GM12878 (cell line): ENCODE data around the gene TMUB1. TPM values are rescaled to one million over a fixed set of nuclear protein-coding genes. Genes with fewer than 3 reads are reported as not detected.

Experiments
- ATF2 ChIP-seq: IDR thresholded peaks from 2 replicates; pipeline ENCODE4 v1.6.1; 2012; ENCODE audit warnings: low read length, inconsistent platforms
- CREM ChIP-seq: IDR thresholded peaks from 2 replicates; pipeline ENCODE4 v1.6.1; 2014; ENCODE audit warnings: antibody characterized with exemption, low read depth
- E2F8 ChIP-seq: fragments of 450-650 bp; IDR thresholded peaks from 2 replicates; pipeline ENCODE4 v1.6.1; 2018; ENCODE audit warnings: mild to moderate bottlenecking, low read depth, moderate library complexity; ENCODE audit not compliant: partially characterized antibody
- ELK1 ChIP-seq: IDR thresholded peaks from 2 replicates; pipeline ENCODE4 v1.6.1; 2012; ENCODE audit warnings: low read depth, low read length, improper control_type of control experiment
- IRF5 ChIP-seq: fragments of 450-650 bp; IDR thresholded peaks from 2 replicates; pipeline ENCODE4 v1.6.1; 2017; ENCODE audit warnings: borderline replicate concordance
- NFXL1 ChIP-seq: fragments of 450-650 bp; IDR thresholded peaks from 2 replicates; pipeline ENCODE4 v1.6.1; 2017; ENCODE audit warnings: antibody characterized with exemption, mild to moderate bottlenecking, borderline replicate concordance
- NKRF ChIP-seq: fragments of 450-650 bp; conservative IDR thresholded peaks from 2 replicates; pipeline ENCODE4 v1.6.1; 2017; ENCODE audit warnings: mild to moderate bottlenecking, moderate library complexity
- TAF1 ChIP-seq: IDR thresholded peaks from 2 replicates; pipeline ENCODE4 v1.6.1; 2011; ENCODE audit warnings: mild to moderate bottlenecking, low read depth, low read length, borderline replicate concordance
- USF1 ChIP-seq: IDR thresholded peaks from 2 replicates; pipeline ENCODE4 v1.6.1; 2011; ENCODE audit warnings: borderline replicate concordance, low read depth, mild to moderate bottlenecking, moderate library complexity, mixed read lengths, low read length; ENCODE audit not compliant: insufficient read depth; ENCODE audit errors: extremely low read length
- WRNIP1 ChIP-seq: IDR thresholded peaks from 2 replicates; pipeline ENCODE4 v1.6.1; 2011; ENCODE audit warnings: low read depth, low read length, improper control_type of control experiment, borderline replicate concordance
- ZNF384 ChIP-seq: IDR thresholded peaks from 2 replicates; pipeline ENCODE4 v1.6.1; 2012; ENCODE audit warnings: low read depth, mild to moderate bottlenecking, low read length, improper control_type of control experiment, borderline replicate concordance
- ZNF622 ChIP-seq: fragments of 450-650 bp; IDR thresholded peaks from 2 replicates; pipeline ENCODE4 v1.6.1; 2017; ENCODE audit warnings: mild to moderate bottlenecking, inconsistent platforms
- polyA plus RNA-seq, 11 experiments: library from polyadenylated mRNA; depleted of rRNA in 4 of 11; unstranded in 6 of 11; stranded (reverse) in 5 of 11; fragments of >200 nt; fragmentation: Nextera tagmentation in 4 of 11; fragmentation: Illumina TruSeq in 1 of 11; extraction: Ambion mirVana in 4 of 11; extraction: Trizol in 1 of 11; gene quantifications; 1 replicate in 1 of 11; 2 replicates in 10 of 11; pipeline versions ENCODE4 v1.2.1 to v1.2.3, GENCODE V29; 2011 to 2016; ENCODE audit warnings: inconsistent platforms in 2 of 11, missing spikeins in 2 of 11, low read depth in 1 of 11
- total RNA-seq, 4 experiments: library from RNA; depleted of rRNA in 3 of 4; stranded (reverse); fragments of >200 nt in 3 of 4; fragmentation: Illumina TruSeq in 1 of 4; extraction: Trizol in 1 of 4; gene quantifications; 2 replicates each; pipeline versions ENCODE4 v1.2.1 to v1.2.3, GENCODE V29; 2013 to 2021

Gene TMUB1
- total and polyA plus RNA-seq, 10 of the 15 experiments (the other 5 are each of a cell fraction or from before 2014, with no cell fraction given), result 0.27 to 79.5 (median 41.3) TPM; not detected in 1

- TF ChIP-seq ATF2, result no peak
- TF ChIP-seq USF1, result no peak
- no peak for TF ChIP-seq E2F8
- no peak for TF ChIP-seq ZNF384
- TF ChIP-seq WRNIP1, result no peak
- no peak for TF ChIP-seq ELK1
- TF ChIP-seq NKRF, result peak; percentile 21; the same call in 1 of the 2 replicates
- no peak for TF ChIP-seq CREM
- TF ChIP-seq NFXL1, result no peak
- TF ChIP-seq IRF5, result no peak
- TF ChIP-seq ZNF622, result no peak
- no peak for TF ChIP-seq TAF1
These were observed 2.7 kb upstream of the TMUB1 start, which contains the start of gene AGAP3 (continued) for GRCh38 chr7:151085691-151086620.
